Body of pancreas (tissue), 4 donors: ENCODE data around the gene TUBB8.
"Not testable (repeated sequence)": the region's sequence is repeated elsewhere in the genome, so short reads cannot be mapped to it uniquely, and the experiment has no call there.

Source experiments
- POLR2A ChIP-seq, 3 donors: fragments of 450-650 bp; IDR thresholded peaks; one replicate each; pipeline ENCODE4 v1.6.1; 2016; ENCODE audit warnings: antibody characterized with exemption in 3 of 3, mild to moderate bottlenecking in 2 of 3
- TF ChIP-seq, protein P1 (sequence below), 7 experiments: fragments of 450-650 bp in 4 of 7; fragments of 200-600 bp in 3 of 7; sonication (generic) in 3 of 7; IDR thresholded peaks; one replicate each; pipeline ENCODE4 v1.5.1; 2016 to 2019; ENCODE audit warnings: antibody characterized with exemption in 7 of 7

DNA sequence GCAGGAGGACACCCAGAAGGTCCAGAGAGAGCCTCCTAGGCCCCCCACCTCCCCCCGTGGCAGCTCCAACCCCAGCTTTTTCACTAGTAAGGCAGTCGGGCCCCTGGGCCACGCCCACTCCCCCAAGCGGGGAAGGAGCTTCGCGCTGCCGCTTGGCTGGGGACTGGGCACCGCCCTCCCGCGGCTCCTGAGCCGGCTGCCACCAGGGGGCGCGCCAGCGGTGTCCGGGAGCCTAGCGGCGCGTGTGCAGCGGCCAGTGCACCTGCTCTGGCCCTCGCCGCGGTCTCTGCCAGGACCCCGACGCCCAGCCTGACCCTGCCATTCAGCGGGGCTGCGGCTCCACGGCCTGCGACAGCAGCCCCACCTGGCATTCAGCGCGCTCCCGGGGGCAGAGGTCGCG lies 37.8 kb downstream of the TUBB8 start:
- TF ChIP-seq, protein P1, sequence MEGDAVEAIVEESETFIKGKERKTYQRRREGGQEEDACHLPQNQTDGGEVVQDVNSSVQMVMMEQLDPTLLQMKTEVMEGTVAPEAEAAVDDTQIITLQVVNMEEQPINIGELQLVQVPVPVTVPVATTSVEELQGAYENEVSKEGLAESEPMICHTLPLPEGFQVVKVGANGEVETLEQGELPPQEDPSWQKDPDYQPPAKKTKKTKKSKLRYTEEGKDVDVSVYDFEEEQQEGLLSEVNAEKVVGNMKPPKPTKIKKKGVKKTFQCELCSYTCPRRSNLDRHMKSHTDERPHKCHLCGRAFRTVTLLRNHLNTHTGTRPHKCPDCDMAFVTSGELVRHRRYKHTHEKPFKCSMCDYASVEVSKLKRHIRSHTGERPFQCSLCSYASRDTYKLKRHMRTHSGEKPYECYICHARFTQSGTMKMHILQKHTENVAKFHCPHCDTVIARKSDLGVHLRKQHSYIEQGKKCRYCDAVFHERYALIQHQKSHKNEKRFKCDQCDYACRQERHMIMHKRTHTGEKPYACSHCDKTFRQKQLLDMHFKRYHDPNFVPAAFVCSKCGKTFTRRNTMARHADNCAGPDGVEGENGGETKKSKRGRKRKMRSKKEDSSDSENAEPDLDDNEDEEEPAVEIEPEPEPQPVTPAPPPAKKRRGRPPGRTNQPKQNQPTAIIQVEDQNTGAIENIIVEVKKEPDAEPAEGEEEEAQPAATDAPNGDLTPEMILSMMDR (IDR thresholded peaks at IDR 0.05), result not testable (repeated sequence)
- not testable (repeated sequence) for TF ChIP-seq POLR2A (IDR thresholded peaks at IDR 0.05)
